CD4-positive, alpha-beta T cell (primary cell): ENCODE measurements around the gene UBL5. TPM values are rescaled to one million over a fixed set of nuclear protein-coding genes. Genes with fewer than 3 reads are reported as not detected.
A peak's percentile ranks its signal among the peaks of the same experiment; 100 is the strongest.
"Not testable (repeated sequence)": the region's sequence is repeated elsewhere in the genome, so short reads cannot be mapped to it uniquely, and the experiment has no call there.

ENCODE experiments used
- ATAC-seq: fragments of 200-7000 bp; cut with Tn5 transposase; one replicate; pipeline ENCODE4 v1.10.0; 2022; ENCODE audit warnings: mild to moderate bottlenecking; ENCODE audit not compliant: poor library complexity
- CTCF ChIA-PET: fragments of 350-600 bp; sonication (Branson Sonifier 250); formaldehyde crosslinking; loops from one replicate; lab custom pipeline; 2021; ENCODE audit warnings: antibody characterized with exemption, inconsistent platforms; lab: Charles Lee
- POLR2A ChIA-PET: fragments of 350-600 bp; sonication (Branson Sonifier 250); formaldehyde crosslinking; loops from one replicate; lab custom pipeline; 2021; ENCODE audit warnings: antibody characterized with exemption, inconsistent platforms; lab: Charles Lee
- DNase-seq, 14 experiments: peaks; one replicate each; pipeline ENCODE4 v3.0.0-alpha.2; 2013 to 2020; ENCODE audit warnings: mixed read lengths in 2 of 14
- H3K27ac ChIP-seq, 2 donors: one replicate each; pipeline versions ENCODE4 v1.5.1 to v1.7.0; 2013; ENCODE audit warnings: low read length in 2 of 2, low read depth in 1 of 2, mild to moderate bottlenecking in 1 of 2
- H3K27me3 ChIP-seq, 2 experiments: 1 replicate in 1 of 2; 2 replicates in 1 of 2; pipeline versions ENCODE4 v1.6.1 to v1.7.0; 2013; ENCODE audit warnings: low read length in 2 of 2, control low read depth in 1 of 2, mild to moderate bottlenecking in 1 of 2, moderate library complexity in 1 of 2; ENCODE audit not compliant: insufficient read depth in 2 of 2, control insufficient read depth in 1 of 2
- H3K36me3 ChIP-seq: one replicate; pipeline ENCODE4 v1.6.1; 2013; ENCODE audit warnings: low read length, control low read depth; ENCODE audit not compliant: insufficient read depth
- H3K4me1 ChIP-seq: one replicate; pipeline ENCODE4 v1.6.1; 2013; ENCODE audit warnings: low read length, control low read depth; ENCODE audit not compliant: insufficient read depth
- H3K4me3 ChIP-seq: one replicate; pipeline ENCODE4 v1.5.1; 2013; ENCODE audit warnings: mild to moderate bottlenecking, low read length, moderate library complexity
- H3K9me3 ChIP-seq, 2 experiments: 1 replicate in 1 of 2; 2 replicates in 1 of 2; pipeline versions ENCODE4 v1.6.1 to v1.7.0; 2013; ENCODE audit warnings: low read length in 2 of 2, mild to moderate bottlenecking in 2 of 2, control low read depth in 1 of 2, moderate library complexity in 1 of 2; ENCODE audit not compliant: control insufficient read depth in 1 of 2, insufficient read depth in 1 of 2
- H3K27ac Mint-ChIP-seq: one replicate; pipeline ENCODE4 v1.8.0; 2020; ENCODE audit warnings: mixed read lengths
- H3K27me3 Mint-ChIP-seq: one replicate; pipeline ENCODE4 v1.8.0; 2021; ENCODE audit warnings: mixed read lengths
- H3K36me3 Mint-ChIP-seq: one replicate; pipeline ENCODE4 v1.8.0; 2021; ENCODE audit warnings: low read depth, mixed read lengths
- H3K4me1 Mint-ChIP-seq: one replicate; pipeline ENCODE4 v1.8.0; 2021; ENCODE audit warnings: low read depth, mixed read lengths
- H3K4me3 Mint-ChIP-seq: one replicate; pipeline ENCODE4 v1.8.0; 2020; ENCODE audit warnings: mild to moderate bottlenecking, mixed read lengths
- H3K9me3 Mint-ChIP-seq: one replicate; pipeline ENCODE4 v1.8.0; 2020; ENCODE audit warnings: mixed read lengths
- CTCF ChIP-seq: fragments of 200-600 bp; IDR thresholded peaks from one replicate; pipeline ENCODE4 v1.8.0; 2022; ENCODE audit warnings: antibody characterized with exemption, mild to moderate bottlenecking
- intact Hi-C, 2 experiments: fragments of 100-400 bp; cut with DNase I in 1 of 2; cut with micrococcal nuclease in 1 of 2; formaldehyde crosslinking; loops; one replicate each; pipeline versions ENCODE4 v1.15.1 to v1.9.0; 2023 to 2025; cut with DNase I, micrococcal nuclease
- total RNA-seq, 174 experiments: library from RNA in 2 of 174; stranded (reverse) in 2 of 174; gene quantifications; one replicate each; pipeline ENCODE4 v1.2.3 and lab custom pipeline; 2021 to 2026

UBL5 gene
- total RNA-seq, 2 experiments from 2014 or later: 163 to 165 TPM

GRCh38 chr19:9789066-9789465 lies 38.7 kb upstream of the UBL5 start:
- intact Hi-C loops: no loop called here
- H3K9me3 Mint-ChIP-seq: no peaks in the 10 kb centered on the region
- H3K4me1 Mint-ChIP-seq: peaks cover 36% of the 10 kb centered on the region
- peak overlapping the region; percentile 23 for H3K4me3 Mint-ChIP-seq
- TF ChIP-seq CTCF: no peak
- CTCF ChIA-PET: interaction anchor here (0.6 to 0.9 kb wide), 2 partner anchors 9 to 187 kb away, joined by 3 read pairs; no protein-coding TSS in a partner anchor
- ATAC-seq (no peak), DNase-seq (no peak)
- no peak overlapping the region for H3K4me3 ChIP-seq
- H3K36me3 Mint-ChIP-seq: peaks cover 6% of the 10 kb centered on the region
- H3K9me3 ChIP-seq: peaks cover 0 to 13% of the 10 kb centered on the region in 2 experiments
- H3K27ac ChIP-seq: no peak overlapping the region
- POLR2A ChIA-PET: no interaction called here
- no peaks in the 10 kb centered on the region for H3K36me3 ChIP-seq
- H3K27ac Mint-ChIP-seq: no peak overlapping the region
- H3K27me3 Mint-ChIP-seq: no peaks in the 10 kb centered on the region
- peaks cover 35% of the 10 kb centered on the region for H3K4me1 ChIP-seq
- H3K27me3 ChIP-seq: no peaks in the 10 kb centered on the region

DNA sequence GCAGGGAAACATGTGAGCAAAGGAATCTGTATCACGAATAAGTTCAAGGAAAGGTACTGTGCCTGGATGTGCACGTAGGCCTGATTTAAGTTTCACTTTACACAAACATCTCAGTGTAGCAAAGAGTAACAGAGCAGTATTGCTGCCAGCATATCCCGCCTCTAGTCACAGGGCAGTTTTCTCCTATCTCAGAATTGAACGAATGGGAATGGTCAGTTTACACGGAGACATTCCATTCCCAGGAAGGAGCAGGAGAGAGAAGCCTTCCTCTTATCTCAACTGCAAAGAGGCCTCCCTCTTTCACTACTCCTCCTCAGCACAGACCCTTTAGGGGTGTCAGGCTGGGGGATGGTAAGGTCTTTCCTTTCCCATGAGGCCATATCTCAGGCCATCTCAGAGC lies 38.1 kb upstream of the UBL5 start:
- CTCF ChIA-PET, H3K27ac ChIP-seq, H3K4me3 ChIP-seq, H3K27me3 ChIP-seq, ATAC-seq, POLR2A ChIA-PET, H3K27me3 Mint-ChIP-seq, H3K36me3 ChIP-seq, intact Hi-C loops, DNase-seq, H3K9me3 Mint-ChIP-seq, H3K36me3 Mint-ChIP-seq: not testable (repeated sequence)
- H3K4me1 ChIP-seq: peaks cover 32% of the 10 kb centered on the region
- peak overlapping the region; percentile 20 for H3K4me3 Mint-ChIP-seq
- peaks cover 31% of the 10 kb centered on the region for H3K4me1 Mint-ChIP-seq
- H3K27ac Mint-ChIP-seq: peak overlapping the region; percentile 89
- peaks cover 0 to 13% of the 10 kb centered on the region in 2 experiments for H3K9me3 ChIP-seq

GRCh38 chr19:9791073-9791367 lies 36.7 kb upstream of the UBL5 start:
- H3K9me3 ChIP-seq: peaks cover 0 to 13% of the 10 kb centered on the region in 2 experiments
- H3K4me1 ChIP-seq: peaks cover 26% of the 10 kb centered on the region
- H3K36me3 ChIP-seq, H3K9me3 Mint-ChIP-seq, DNase-seq, H3K27me3 Mint-ChIP-seq, POLR2A ChIA-PET, H3K27me3 ChIP-seq, H3K36me3 Mint-ChIP-seq, ATAC-seq: not testable (repeated sequence)
- peak overlapping the region; percentile 57 for H3K4me3 ChIP-seq
- Mint-ChIP-seq H3K4me1 (peaks cover 25% of the 10 kb centered on the region), H3K4me3 (peak overlapping the region; percentile 11), H3K27ac (peak overlapping the region; percentile 89)
- H3K27ac ChIP-seq: peak overlapping the region; percentile 2 to 76
- CTCF ChIA-PET: interaction anchor here (0.6 kb wide), 2 partner anchors 105 to 205 kb away, joined by 3 to 4 read pairs; no protein-coding TSS in a partner anchor
- intact Hi-C loops: loop anchor here (10.0 kb wide), 3 partner anchors 356 to 956 kb away; partner anchors contain the start of genes ZNF266 (in 2 of the 2), MBD3L1 (in 1 of the 2), ZNF558 (in 1 of the 2) and ZNF559 (in 1 of the 2)

DNA sequence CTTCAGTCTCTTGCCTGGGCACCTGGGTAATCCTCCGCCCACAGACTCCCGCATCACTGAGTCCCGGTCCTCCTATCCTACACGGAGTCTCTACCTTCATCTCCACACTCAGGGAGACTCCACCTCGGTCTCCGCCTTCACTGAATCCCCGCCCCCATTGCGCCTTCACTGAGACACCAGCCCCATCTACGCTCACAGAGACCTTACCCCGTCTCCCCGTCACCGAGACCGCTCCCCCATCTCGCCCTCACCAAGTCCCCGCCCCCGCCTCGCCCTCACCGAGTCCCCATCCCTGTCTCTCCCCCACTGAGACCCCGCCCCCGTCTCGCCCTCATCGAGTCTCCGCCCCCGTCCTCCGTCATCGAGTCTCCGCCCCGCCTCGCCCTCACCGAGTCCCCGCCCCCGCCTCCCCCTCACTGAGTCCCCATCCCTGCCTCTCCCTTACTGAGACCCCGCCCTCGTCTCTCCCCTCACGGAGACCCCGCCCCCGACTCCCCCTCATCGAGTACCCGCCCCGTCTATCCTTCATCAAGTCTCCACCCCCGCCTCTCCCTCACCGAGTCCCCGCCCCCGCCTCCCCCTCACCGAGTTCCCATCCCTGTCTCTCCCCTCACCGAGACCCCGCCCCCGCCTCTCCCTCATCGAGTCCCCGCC lies 36.0 kb upstream of the UBL5 start:
- ChIA-PET POLR2A (no interaction called here), CTCF (interaction anchor here (0.6 kb wide), 1 partner anchor 205 kb away, joined by 4 read pairs; no protein-coding TSS in a partner anchor)
- TF ChIP-seq CTCF: no peak
- H3K36me3 ChIP-seq: no peaks in the 10 kb centered on the region
- peaks cover 23% of the 10 kb centered on the region for H3K4me1 ChIP-seq
- intact Hi-C loops: loop anchor here (1.0 to 10.0 kb wide), 5 partner anchors 28 to 957 kb away; partner anchors contain the start of genes FBXL12 (in 2 of the 2), ZNF266 (in 2 of the 2), MBD3L1 (in 1 of the 2) and ZNF558 (in 1 of the 2)
- DNase-seq (peak; percentile 91 to 98 (median 95)), ATAC-seq (peak; percentile 54)
- H3K4me3 Mint-ChIP-seq: peak overlapping the region; percentile 86
- peaks cover 27% of the 10 kb centered on the region for H3K4me1 Mint-ChIP-seq
- peak overlapping the region; percentile 89 for H3K27ac Mint-ChIP-seq
- no peaks in the 10 kb centered on the region for H3K27me3 Mint-ChIP-seq
- H3K36me3 Mint-ChIP-seq: no peaks in the 10 kb centered on the region
- H3K27ac ChIP-seq: peak overlapping the region; percentile 91 to 97
- no peaks in the 10 kb centered on the region for H3K27me3 ChIP-seq
- H3K9me3 Mint-ChIP-seq: no peaks in the 10 kb centered on the region
- H3K9me3 ChIP-seq: peaks cover 0 to 13% of the 10 kb centered on the region in 2 experiments
- H3K4me3 ChIP-seq: peak overlapping the region; percentile 85
